NCI-H1436 (cell line): ENCODE measurements around the gene PRR33.
"Not testable (repeated sequence)": the region's sequence is repeated elsewhere in the genome, so short reads cannot be mapped to it uniquely, and the experiment has no call there.

Experiments used
- DNase-seq: peaks from one replicate; lab custom pipeline; 2025; lab: John Stamatoyannopoulos, UW

PRR33 gene

GRCh38 chr11:1891831-1892115 is at the start of gene PRR33:
Gene PRR33 (minus strand): TSS chr11:1891895. CDS start chr11:1890584, 1,311 bp downstream.
- DNase-seq = no peak

GRCh38 chr11:1939788-1940187 is 48.1 kb upstream of the PRR33 start:
- DNase-seq = not testable (repeated sequence)

- DNase-seq = no peak
Measured at GRCh38 chr11:1939006-1939625, 47.4 kb upstream of the PRR33 start.

GRCh38 chr11:1938343-1939005 is 46.8 kb upstream of the PRR33 start:
- DNase-seq = no peak

GRCh38 chr11:1937616-1938342 is 46.1 kb upstream of the PRR33 start:
- no peak for DNase-seq

GRCh38 chr11:1936781-1937615 is 45.3 kb upstream of the PRR33 start:
- DNase-seq = no peak

GRCh38 chr11:1936072-1936780 is 44.5 kb upstream of the PRR33 start:
- no peak for DNase-seq

- DNase-seq = no peak
Measured at GRCh38 chr11:1935156-1936071, 43.7 kb upstream of the PRR33 start.

GRCh38 chr11:1934335-1935155 is 42.9 kb upstream of the PRR33 start:
- DNase-seq = no peak

GRCh38 chr11:1933416-1934334 is 42.0 kb upstream of the PRR33 start:
- DNase-seq = no peak

- no peak for DNase-seq
Measured at GRCh38 chr11:1932681-1933080, 41.0 kb upstream of the PRR33 start.

- DNase-seq = no peak
Measured at GRCh38 chr11:1932105-1932480, 40.4 kb upstream of the PRR33 start.

GRCh38 chr11:1931341-1932104 is 39.8 kb upstream of the PRR33 start:
- DNase-seq = no peak

GRCh38 chr11:1930462-1930830 is 38.8 kb upstream of the PRR33 start:
- no peak for DNase-seq

- no peak for DNase-seq
Measured at GRCh38 chr11:1929621-1930461, 38.1 kb upstream of the PRR33 start.

- no peak for DNase-seq
Measured at GRCh38 chr11:1928891-1929541, 37.3 kb upstream of the PRR33 start.

- DNase-seq = no peak
Measured at GRCh38 chr11:1928470-1928890, 36.8 kb upstream of the PRR33 start.
